Astrocyte (in vitro differentiated cells and primary cell): ENCODE data around the gene VWC2L.

ENCODE experiments used
- EZH2 ChIP-seq: IDR thresholded peaks from 2 replicates; pipeline ENCODE4 v1.6.1; 2012; ENCODE audit warnings: mild to moderate bottlenecking, low read length, inconsistent platforms; ENCODE audit not compliant: insufficient read depth
- TF ChIP-seq, protein P1 (sequence below): IDR thresholded peaks from 2 replicates; pipeline ENCODE4 v1.5.1; 2011; ENCODE audit warnings: low read depth, mild to moderate bottlenecking, inconsistent platforms, low read length, moderate library complexity; ENCODE audit not compliant: insufficient read depth

DNA sequence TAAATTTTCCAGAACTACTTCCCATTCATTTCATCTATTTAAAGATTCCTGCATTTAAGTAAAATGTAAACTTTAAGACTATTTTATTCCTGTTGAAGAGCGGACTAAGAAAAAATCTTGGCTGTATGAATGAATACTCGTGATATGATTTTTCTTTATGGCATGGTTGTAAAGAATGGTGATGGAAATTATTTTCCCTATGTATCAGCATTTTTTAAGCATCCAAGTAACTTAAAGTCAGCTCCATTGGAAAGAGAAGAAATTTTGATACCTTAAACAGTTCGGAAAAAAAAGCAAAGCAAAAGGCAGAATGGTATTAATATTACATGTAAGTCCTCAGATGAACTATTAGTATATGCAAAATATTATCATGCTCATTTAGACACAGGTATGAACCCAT, 58.9 kb downstream of the VWC2L start:
- TF ChIP-seq, protein P1, sequence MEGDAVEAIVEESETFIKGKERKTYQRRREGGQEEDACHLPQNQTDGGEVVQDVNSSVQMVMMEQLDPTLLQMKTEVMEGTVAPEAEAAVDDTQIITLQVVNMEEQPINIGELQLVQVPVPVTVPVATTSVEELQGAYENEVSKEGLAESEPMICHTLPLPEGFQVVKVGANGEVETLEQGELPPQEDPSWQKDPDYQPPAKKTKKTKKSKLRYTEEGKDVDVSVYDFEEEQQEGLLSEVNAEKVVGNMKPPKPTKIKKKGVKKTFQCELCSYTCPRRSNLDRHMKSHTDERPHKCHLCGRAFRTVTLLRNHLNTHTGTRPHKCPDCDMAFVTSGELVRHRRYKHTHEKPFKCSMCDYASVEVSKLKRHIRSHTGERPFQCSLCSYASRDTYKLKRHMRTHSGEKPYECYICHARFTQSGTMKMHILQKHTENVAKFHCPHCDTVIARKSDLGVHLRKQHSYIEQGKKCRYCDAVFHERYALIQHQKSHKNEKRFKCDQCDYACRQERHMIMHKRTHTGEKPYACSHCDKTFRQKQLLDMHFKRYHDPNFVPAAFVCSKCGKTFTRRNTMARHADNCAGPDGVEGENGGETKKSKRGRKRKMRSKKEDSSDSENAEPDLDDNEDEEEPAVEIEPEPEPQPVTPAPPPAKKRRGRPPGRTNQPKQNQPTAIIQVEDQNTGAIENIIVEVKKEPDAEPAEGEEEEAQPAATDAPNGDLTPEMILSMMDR = no peak
- TF ChIP-seq EZH2 = no peak
